NB4 (cell line): ENCODE data around the gene SPRR2F.

Experiments used
- CTCF ChIP-seq: IDR thresholded peaks from one replicate; pipeline ENCODE4 v1.5.1; 2012; ENCODE audit warnings: low read depth, low read length
- POLR2A ChIP-seq: IDR thresholded peaks from 2 replicates; pipeline ENCODE4 v1.6.1; 2011; ENCODE audit warnings: mild to moderate bottlenecking; ENCODE audit not compliant: insufficient read length; ENCODE audit errors: extremely low read depth

- no peak for TF ChIP-seq CTCF
- TF ChIP-seq POLR2A = no peak
These were observed 12.2 kb upstream of the SPRR2F start for GRCh38 chr1:153125536-153125935.
